ENCODE results near the gene CCL4L2.

DNA sequence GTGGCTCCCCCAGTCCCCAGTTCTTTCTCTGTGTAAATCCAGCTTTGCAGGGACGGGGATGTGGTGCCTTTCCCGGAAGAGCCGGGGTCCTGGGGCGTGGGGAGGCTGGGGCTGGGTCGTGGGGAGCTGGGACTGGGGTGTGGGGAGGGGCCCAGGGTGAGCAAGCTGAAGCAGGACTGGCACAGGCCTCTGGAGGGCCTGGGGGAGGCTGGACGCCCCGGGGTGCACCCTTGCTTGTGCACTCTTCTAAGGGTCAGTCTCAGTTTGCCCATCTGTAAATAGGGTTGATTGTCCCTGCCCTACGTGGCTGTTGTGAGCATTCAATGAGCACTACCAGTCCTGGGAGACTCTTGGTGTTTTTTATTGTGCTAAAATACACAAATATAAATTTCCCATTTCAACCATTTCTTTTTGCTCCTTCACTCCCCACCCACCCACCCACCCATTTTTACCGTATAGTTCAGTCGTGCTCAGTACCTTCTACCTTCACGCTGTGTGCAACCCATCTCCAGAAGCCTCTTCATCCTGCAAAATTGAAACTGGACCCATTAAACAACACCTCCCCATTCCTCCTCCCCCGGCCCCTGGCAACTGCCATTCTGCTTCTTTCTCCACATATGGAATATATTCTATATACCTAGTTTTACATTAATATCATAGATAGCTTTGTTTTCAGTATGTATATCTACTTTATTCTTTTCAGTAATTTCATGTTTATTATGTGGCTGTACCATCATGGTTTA lies 26.7 kb upstream of the CCL4L2 start:
- TF ChIP-seq SIN3A (IDR thresholded peaks at IDR 0.05; ENCODE audit: borderline replicate concordance, insufficient read depth, low read depth, low read length) = no peak
- TF ChIP-seq CTCF (IDR thresholded peaks at IDR 0.05) = no peak

All from Panc1 (cell line).